PFSK-1 (cell line): Measurements from ENCODE around the gene ECHS1.

ENCODE experiments used
- POLR2AphosphoS5 ChIP-seq: IDR thresholded peaks from 2 replicates; pipeline ENCODE4 v1.6.1; 2012; ENCODE audit warnings: low read depth, mild to moderate bottlenecking, control low read depth, low read length, moderate library complexity
- SIN3A ChIP-seq: IDR thresholded peaks from 2 replicates; pipeline ENCODE4 v1.6.1; 2012; ENCODE audit warnings: mild to moderate bottlenecking, low read length, moderate library complexity, borderline replicate concordance; ENCODE audit not compliant: insufficient read depth
- TAF1 ChIP-seq: IDR thresholded peaks from 2 replicates; pipeline ENCODE4 v1.6.1; 2012; ENCODE audit warnings: low read length, control low read depth, borderline replicate concordance; ENCODE audit not compliant: insufficient read depth

GRCh38 chr10:133377025-133377817 lies 4.1 kb upstream of the ECHS1 start:
- TF ChIP-seq POLR2AphosphoS5 (no peak), TAF1 (no peak), SIN3A (no peak)
